Measurements from ENCODE around the gene FAT2.

DNA sequence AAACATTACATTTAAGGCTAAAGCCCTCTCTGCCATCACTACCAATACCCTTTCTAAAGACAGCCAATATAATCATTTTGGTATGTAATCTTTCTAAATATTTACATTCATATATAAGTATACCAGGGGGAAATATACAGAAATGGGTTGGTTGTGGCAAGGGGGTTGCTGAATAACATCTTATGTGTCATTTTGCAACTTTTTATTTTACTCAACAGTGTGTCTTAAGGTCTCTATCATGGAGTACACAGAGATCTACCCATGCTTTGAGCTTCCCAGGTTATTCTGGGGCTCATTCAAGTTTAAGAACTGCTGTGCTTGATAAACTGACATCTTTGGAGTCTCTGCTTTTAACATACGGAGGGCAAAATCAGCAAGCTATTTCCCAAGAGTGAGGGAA lies 7.4 kb upstream of the FAT2 start:
- TF ChIP-seq, protein P1, sequence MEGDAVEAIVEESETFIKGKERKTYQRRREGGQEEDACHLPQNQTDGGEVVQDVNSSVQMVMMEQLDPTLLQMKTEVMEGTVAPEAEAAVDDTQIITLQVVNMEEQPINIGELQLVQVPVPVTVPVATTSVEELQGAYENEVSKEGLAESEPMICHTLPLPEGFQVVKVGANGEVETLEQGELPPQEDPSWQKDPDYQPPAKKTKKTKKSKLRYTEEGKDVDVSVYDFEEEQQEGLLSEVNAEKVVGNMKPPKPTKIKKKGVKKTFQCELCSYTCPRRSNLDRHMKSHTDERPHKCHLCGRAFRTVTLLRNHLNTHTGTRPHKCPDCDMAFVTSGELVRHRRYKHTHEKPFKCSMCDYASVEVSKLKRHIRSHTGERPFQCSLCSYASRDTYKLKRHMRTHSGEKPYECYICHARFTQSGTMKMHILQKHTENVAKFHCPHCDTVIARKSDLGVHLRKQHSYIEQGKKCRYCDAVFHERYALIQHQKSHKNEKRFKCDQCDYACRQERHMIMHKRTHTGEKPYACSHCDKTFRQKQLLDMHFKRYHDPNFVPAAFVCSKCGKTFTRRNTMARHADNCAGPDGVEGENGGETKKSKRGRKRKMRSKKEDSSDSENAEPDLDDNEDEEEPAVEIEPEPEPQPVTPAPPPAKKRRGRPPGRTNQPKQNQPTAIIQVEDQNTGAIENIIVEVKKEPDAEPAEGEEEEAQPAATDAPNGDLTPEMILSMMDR (IDR thresholded peaks at IDR 0.05; ENCODE audit: insufficient read depth, low read depth, low read length): no peak
- no peak for TF ChIP-seq EZH2 (IDR thresholded peaks at IDR 0.05; ENCODE audit: insufficient read depth, low read length)
